Measurements from ENCODE around the gene PODXL2.

DNA sequence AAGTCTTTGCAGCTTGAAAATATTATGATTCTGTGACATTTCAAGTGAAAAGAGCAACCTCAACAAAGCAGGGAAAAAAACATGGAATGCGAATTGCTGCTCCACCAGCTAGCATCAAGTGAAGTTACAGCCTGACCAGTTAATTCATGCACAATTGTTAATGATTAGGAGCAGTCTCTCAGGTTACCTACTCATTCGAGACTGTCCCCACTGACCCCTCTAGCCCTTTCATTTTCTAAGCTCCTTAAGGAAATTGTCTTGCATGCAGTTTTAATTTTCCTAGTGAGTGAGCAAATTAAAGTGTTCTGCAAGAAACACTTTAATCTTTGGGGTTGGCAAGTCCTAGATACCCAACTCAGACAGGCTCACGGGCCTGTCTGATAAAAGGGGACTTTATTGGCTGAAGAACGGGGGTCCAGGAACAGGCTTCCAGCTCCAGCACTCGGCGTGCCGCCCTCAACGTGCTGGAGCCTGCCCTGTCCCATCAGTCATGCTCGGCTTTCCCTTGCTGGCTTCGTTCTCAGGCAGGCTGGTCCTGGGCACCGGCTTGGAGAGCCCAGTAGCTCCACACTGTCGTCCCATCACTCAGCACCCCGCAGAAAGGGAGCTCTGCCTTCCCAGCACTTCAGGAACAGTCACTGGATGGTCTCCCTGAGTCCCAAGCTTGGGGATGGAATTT is 18.3 kb downstream of the PODXL2 start:
- TF ChIP-seq, protein P1, sequence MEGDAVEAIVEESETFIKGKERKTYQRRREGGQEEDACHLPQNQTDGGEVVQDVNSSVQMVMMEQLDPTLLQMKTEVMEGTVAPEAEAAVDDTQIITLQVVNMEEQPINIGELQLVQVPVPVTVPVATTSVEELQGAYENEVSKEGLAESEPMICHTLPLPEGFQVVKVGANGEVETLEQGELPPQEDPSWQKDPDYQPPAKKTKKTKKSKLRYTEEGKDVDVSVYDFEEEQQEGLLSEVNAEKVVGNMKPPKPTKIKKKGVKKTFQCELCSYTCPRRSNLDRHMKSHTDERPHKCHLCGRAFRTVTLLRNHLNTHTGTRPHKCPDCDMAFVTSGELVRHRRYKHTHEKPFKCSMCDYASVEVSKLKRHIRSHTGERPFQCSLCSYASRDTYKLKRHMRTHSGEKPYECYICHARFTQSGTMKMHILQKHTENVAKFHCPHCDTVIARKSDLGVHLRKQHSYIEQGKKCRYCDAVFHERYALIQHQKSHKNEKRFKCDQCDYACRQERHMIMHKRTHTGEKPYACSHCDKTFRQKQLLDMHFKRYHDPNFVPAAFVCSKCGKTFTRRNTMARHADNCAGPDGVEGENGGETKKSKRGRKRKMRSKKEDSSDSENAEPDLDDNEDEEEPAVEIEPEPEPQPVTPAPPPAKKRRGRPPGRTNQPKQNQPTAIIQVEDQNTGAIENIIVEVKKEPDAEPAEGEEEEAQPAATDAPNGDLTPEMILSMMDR (IDR thresholded peaks at IDR 0.05; ENCODE audit: borderline replicate concordance, extremely low read depth, low read length, poor library complexity, severe bottlenecking) = no peak
- no peak for TF ChIP-seq EZH2 (IDR thresholded peaks at IDR 0.05; ENCODE audit: borderline replicate concordance, low read depth, low read length, severe bottlenecking)

Data from DND-41 (cell line).